CD4-positive, alpha-beta T cell treated with Interferon gamma for 1 hour (primary cell): Measurements from ENCODE around the gene GPR12.
"Not testable (repeated sequence)": the region's sequence is repeated elsewhere in the genome, so short reads cannot be mapped to it uniquely, and the experiment has no call there.

Experiments
- DNase-seq: peaks from one replicate; pipeline ENCODE4 v3.0.0-alpha.2; 2020

Gene GPR12

DNA sequence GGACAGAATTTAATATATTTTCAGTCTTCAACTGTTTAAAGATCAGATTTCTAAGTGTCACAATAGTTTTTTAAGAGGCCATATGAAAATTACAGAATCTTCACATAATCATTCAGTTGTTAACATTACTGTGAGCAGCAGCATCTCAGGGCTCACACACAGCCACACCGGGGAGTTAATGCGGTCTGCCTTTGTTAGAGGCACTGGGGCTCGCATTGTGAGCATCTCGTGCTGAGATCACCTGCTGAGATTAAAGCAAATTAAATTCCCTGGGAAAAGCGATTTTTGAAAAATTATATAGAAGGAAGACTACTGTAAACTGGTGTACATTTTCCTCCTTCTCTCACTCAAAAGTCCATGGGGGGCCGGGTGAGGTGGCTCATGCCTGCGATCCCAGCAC is 16.6 kb downstream of the GPR12 start:
- no peak for DNase-seq

DNA sequence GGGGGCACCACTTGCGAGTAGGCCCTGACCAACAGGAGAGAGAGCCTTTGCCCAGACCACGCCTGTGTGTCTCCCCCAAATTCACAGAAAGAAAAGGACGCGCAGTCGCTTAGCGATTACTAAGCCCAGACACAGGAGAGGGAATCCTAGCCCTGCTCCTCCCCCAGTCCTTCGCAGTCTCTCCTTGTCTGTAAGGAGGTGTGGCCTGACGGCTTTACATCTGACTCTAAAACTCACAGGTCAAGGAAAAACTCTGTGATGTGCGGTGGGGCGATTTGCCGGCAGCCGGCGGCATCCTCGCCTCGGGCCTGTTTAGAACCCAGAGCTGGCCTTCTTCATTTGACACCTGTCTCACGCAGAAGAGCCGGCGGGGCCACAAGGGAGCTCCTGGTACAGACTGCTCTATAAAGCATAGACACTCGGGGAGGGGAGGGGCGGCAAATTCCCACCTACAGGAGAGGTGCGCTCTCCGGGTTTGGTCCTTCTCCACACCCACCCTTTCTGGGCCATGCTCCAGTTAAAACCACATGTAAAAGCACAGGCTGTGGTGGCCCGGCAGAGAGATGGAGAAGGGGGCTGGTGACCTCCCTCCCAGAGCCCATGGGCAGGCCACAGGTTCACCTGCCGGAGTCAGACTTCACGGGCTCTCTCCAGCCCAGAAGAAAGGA is 17.8 kb downstream of the GPR12 start:
- no peak for DNase-seq

GRCh38 chr13:26735677-26736076 is 24.9 kb downstream of the GPR12 start:
- no peak for DNase-seq

DNA sequence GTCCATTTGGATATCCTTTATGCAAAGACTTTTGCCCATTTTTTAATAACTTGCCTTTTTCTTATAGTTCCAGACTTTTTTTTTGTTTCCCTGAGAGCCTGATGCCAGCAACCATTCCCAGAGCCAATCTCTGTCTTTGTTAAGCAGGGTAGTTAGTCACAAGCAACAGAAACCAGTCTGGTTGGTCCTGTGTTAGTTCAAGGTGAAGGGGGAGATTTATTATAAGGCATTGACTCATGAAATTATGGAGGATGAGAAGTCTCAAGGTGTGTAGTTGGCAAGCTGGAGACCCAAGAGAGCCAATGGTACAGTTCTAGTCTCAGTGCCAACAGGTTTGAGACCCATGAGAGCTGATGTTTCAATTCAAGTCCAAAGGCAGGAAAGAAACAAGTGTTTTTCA is 33.0 kb downstream of the GPR12 start:
- no peak for DNase-seq

DNA sequence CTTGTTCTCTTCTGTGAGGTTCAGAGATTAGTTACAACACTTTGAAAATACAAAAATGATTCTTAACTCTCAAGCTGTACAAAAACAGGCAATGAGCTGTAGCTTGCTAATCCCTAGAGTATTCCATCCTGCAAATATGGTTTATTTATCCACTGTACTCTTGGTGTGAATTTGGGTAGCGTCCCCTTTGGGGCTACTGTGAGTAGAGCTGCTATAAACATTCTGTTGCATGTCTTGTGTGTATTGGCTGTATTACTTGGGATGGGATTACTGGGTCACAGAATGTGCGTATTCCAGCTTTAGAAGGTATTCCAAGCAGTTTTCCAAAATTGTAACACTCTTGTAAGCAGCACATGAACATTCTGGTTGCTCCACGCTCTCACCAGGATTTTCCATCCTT is 33.5 kb downstream of the GPR12 start:
- DNase-seq: no peak

DNA sequence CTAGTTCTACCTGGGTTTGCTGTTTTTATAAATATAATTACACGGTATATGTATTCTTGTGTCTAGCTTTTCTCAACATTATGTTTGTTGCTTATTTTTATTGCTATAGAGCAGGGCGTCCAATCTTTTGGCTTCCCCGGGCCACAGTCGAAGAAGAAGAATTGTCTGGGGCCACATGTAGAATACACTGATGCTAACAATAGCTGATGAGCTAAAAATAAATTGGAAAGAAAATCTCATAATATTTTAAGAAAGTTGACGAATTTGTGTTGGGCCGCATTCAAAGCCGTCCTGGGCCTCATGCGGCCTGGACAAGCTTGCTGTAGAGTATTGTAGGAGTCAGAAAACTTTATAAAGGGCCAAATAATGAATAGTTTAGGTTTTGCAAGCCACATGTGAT is 33.9 kb downstream of the GPR12 start:
- no peak for DNase-seq

DNA sequence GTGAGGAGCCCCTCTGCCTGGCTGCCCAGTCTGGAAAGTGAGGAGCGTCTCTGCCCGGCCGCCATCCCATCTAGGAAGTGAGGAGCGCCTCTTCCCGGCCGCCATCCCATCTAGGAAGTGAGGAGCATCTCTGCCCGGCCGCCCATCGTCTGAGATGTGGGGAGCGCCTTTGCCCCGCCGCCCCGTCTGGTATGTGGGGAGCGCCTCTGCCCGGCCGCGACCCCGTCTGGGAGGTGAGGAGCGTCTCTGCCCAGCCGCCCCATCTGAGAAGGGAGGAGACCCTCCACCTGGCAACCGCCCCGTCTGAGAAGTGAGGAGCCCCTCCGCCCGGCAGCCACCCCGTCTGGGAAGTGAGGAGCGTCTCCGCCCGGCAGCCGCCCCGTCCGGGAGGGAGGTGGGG is 37.0 kb downstream of the GPR12 start:
- not testable (repeated sequence) for DNase-seq

GRCh38 chr13:26722321-26722720 is 38.3 kb downstream of the GPR12 start:
- DNase-seq: no peak

GRCh38 chr13:26721251-26722121 is 39.1 kb downstream of the GPR12 start:
- DNase-seq: peak; percentile 13

- no peak for DNase-seq
Measured at GRCh38 chr13:26719356-26719945, 41.1 kb downstream of the GPR12 start.

- DNase-seq: no peak
Measured at GRCh38 chr13:26718872-26719271, 41.7 kb downstream of the GPR12 start.

- DNase-seq: no peak
Measured at GRCh38 chr13:26718146-26718545, 42.4 kb downstream of the GPR12 start.

- DNase-seq: no peak
Measured at GRCh38 chr13:26716984-26717383, 43.6 kb downstream of the GPR12 start.

GRCh38 chr13:26713341-26713740 is 47.2 kb downstream of the GPR12 start:
- no peak for DNase-seq

DNA sequence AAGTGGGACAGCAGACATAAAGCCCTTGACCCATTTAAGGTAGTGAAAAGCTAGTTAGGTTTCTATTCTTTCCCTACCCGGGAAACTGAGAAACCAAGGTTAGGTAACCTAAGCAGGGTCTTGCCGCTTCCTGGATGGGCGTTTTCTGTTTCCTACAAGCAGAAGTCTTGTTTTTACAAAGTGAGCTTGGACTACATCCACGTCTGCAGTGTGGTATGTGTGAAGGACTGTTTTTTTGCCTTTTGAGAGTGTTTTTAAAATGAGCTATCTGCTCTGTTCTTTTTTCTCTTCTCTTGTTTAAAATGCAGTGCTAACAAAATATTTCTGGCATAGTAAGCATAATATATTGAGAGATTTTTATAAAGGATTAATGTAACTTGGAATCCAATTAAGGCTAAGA is 49.4 kb downstream of the GPR12 start:
- DNase-seq: no peak

- DNase-seq: no peak
Measured at GRCh38 chr13:26710166-26710565, 50.4 kb downstream of the GPR12 start.

DNA sequence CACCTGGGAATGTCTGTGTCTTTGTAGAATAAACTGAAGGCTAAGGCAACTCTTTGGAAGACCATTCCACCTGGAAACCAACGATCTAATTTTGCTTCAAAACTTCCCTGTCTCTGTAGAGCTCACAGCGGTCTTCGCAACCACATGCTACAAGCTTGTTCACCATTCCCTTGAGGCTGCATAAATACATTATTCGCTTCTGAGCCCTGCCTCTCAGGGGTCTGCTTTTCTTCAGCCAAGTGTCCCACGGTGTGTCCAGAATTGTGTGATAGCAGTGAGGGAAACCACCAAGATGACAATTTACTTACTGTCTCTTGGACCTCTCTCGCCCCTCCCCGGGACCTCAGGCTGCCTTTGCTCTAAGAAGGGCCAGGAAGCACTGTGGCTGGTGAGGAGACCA is 51.1 kb downstream of the GPR12 start:
- DNase-seq: no peak

DNA sequence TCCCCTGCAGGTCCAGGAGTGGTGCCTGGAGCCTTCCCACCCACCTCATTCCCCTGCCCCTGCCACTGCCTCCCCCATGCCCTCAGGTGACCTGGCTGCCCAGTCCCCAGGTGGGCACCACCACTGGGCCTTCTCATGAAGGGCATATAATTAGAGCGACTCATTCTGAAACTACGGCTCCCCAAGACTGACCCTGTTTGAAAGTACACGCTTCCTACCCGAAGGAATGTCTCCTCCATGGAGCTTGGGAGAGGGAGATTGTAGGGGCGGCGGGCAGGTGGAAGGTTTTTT is 52.6 kb downstream of the GPR12 start:
- no peak for DNase-seq

- DNase-seq: peak; percentile 6
Measured at GRCh38 chr13:26707122-26708006, 53.2 kb downstream of the GPR12 start.

DNA sequence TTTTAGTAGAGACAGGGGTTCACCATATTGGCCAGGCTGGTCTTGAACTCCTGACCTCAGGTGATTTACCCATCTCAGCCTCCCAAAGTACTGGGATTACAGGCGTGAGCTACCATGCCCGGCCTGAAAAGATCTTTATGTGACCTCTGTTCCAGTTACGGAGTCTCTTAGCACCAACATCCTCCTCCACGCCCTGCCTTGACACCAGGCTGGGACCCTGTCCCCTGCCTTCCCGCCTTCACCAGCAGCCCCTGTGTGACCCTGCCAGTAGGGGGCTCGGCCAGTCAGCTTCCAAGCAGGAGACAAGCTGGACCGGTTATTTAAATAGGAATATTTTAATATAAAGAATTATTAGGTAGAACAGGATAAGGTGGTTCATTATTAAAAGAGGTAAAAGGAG is 54.2 kb downstream of the GPR12 start:
- no peak for DNase-seq

DNA sequence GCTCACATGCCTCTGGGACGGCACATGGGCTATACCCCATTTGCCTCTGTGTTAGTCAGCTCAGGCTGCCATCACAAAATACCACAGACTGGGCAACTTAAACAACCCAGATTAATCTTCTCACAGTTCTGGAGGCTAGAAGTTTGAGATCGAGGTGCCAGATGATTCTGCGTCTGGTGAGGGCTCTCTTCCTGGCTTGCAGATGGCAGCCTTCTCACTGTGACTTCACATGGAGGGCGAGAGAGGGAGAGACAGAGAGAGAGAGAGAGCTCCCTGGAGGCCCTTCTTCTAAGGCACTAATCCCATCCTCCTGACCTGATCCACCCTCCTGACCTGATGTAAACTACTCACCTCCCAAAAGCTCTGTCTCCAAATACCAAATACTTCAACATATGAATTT is 55.0 kb downstream of the GPR12 start:
- no peak for DNase-seq
